HepG2 (cell line): ENCODE results near the gene PRAMEF17. TPM values are rescaled to one million over a fixed set of nuclear protein-coding genes. Genes with fewer than 3 reads are reported as not detected.

Experiments used
- ATAC-seq: fragments of 200-7000 bp; cut with Tn5 transposase; 3 replicates; pipeline ENCODE4 v1.9.1; 2020; ENCODE audit warnings: mild to moderate bottlenecking, moderate library complexity
- BruUV-seq: library from RNA; stranded (reverse); fragments of 400-500 nt; replicated peaks from 2 replicates; lab custom pipeline; 2021; lab: Mats Ljungman, UMichigan
- CTCF ChIA-PET: fragments of 300-600 bp; formaldehyde crosslinking; extraction: SDS; loops from one replicate; lab custom pipeline; 2021; ENCODE audit warnings: low total read pairs, inconsistent platforms, low intra/inter-chr PET ratio; lab: Yijun Ruan, JAX
- POLR2A ChIA-PET: fragments of 350-600 bp; sonication (Branson Sonifier 250); formaldehyde crosslinking; loops from one replicate; lab custom pipeline; 2020; ENCODE audit warnings: antibody characterized with exemption, inconsistent platforms; lab: Yijun Ruan, JAX
- DNase-seq: peaks from one replicate; pipeline ENCODE4 v3.0.0-alpha.2; 2015; ENCODE audit warnings: low spot score
- FAIRE-seq: peaks from 3 replicates; lab custom pipeline; 2011; peaks lifted over from hg19 to GRCh38; lab: Jason Lieb, UNC
- H2AFZ ChIP-seq: one replicate; pipeline ENCODE4 v1.6.1; 2011; ENCODE audit warnings: low read length, inconsistent platforms
- H3K27ac ChIP-seq: fragments of 300-600 bp; 3 replicates; pipeline ENCODE4 v1.8.0; 2011; ENCODE audit warnings: mixed run types, mild to moderate bottlenecking, mixed read lengths, low read length, inconsistent platforms; ENCODE audit not compliant: insufficient read depth; ENCODE audit errors: extremely low read length
- H3K27me3 ChIP-seq, 2 experiments: fragments of 200-600 bp in 1 of 2; 2 replicates in 1 of 2; 3 replicates in 1 of 2; pipeline versions ENCODE4 v1.6.0 to v1.8.0; 2011; ENCODE audit warnings: low read length in 2 of 2, mild to moderate bottlenecking in 2 of 2, moderate library complexity in 2 of 2, inconsistent platforms in 1 of 2; ENCODE audit not compliant: insufficient read depth in 2 of 2, control insufficient read depth in 1 of 2
- H3K36me3 ChIP-seq, 2 experiments: fragments of 200-600 bp in 1 of 2; replicated peaks in 1 of 2; 2 replicates in 1 of 2; 3 replicates in 1 of 2; pipeline versions ENCODE4 v1.5.1 to v1.8.0; 2011; ENCODE audit warnings: low read length in 2 of 2, inconsistent platforms in 1 of 2; ENCODE audit not compliant: insufficient read depth in 2 of 2, control insufficient read depth in 1 of 2
- H3K4me1 ChIP-seq: 2 replicates; pipeline ENCODE4 v1.5.1; 2012; ENCODE audit warnings: low read length, inconsistent platforms; ENCODE audit not compliant: insufficient read depth
- H3K4me2 ChIP-seq: 2 replicates; pipeline ENCODE4 v1.6.0; 2011; ENCODE audit warnings: low read depth, low read length, inconsistent platforms
- H3K4me3 ChIP-seq, 3 experiments: fragments of 200-600 bp in 1 of 3; sonication (generic), shearing (Covaris generic) in 1 of 3; replicated peaks in 1 of 3; 2 replicates each; pipeline ENCODE4 v1.5.1; 2011 to 2016; ENCODE audit warnings: low read length in 3 of 3, inconsistent platforms in 2 of 3, low read depth in 2 of 3, mild to moderate bottlenecking in 2 of 3, control low read depth in 1 of 3, mixed read lengths in 1 of 3; ENCODE audit not compliant: insufficient read depth in 1 of 3
- H3K79me2 ChIP-seq: one replicate; pipeline ENCODE4 v1.6.1; 2011; ENCODE audit warnings: low read length, inconsistent platforms; ENCODE audit not compliant: insufficient read depth
- H3K9ac ChIP-seq: 2 replicates; pipeline ENCODE4 v1.6.0; 2011; ENCODE audit warnings: mild to moderate bottlenecking, low read depth, low read length, inconsistent platforms; ENCODE audit not compliant: insufficient read depth
- H3K9me3 ChIP-seq: 2 replicates; pipeline ENCODE4 v1.5.1; 2012; ENCODE audit warnings: mild to moderate bottlenecking, low read length
- H4K20me1 ChIP-seq: 2 replicates; pipeline ENCODE4 v1.6.0; 2011; ENCODE audit warnings: inconsistent platforms, mild to moderate bottlenecking, low read length, moderate library complexity; ENCODE audit not compliant: insufficient read depth
- ASH2L ChIP-seq: fragments of 300-600, 200-600 bp; sonication (generic); IDR thresholded peaks from 2 replicates; pipeline ENCODE4 v1.7.0; 2017; ENCODE audit warnings: low read depth, mild to moderate bottlenecking, moderate library complexity, mixed read lengths, low read length; ENCODE audit not compliant: insufficient read length
- ATF7-NPFF ChIP-seq: sonication (generic); formaldehyde crosslinking; IDR thresholded peaks from 2 replicates; pipeline ENCODE4 v1.8.1; 2023; ENCODE audit warnings: mild to moderate bottlenecking, low read depth, missing genetic modification reagents, moderate library complexity
- ELK4 ChIP-seq: sonication (generic); formaldehyde crosslinking; IDR thresholded peaks from 2 replicates; pipeline ENCODE4 v1.9.0; 2021; ENCODE audit warnings: missing genetic modification reagents, borderline replicate concordance
- ESRRA ChIP-seq: sonication (generic); formaldehyde crosslinking; IDR thresholded peaks from 2 replicates; pipeline ENCODE4 v1.5.1; 2020; ENCODE audit warnings: mild to moderate bottlenecking, low read depth, missing genetic modification reagents
- GATAD1 ChIP-seq: IDR thresholded peaks from 2 replicates; pipeline ENCODE4 v1.6.1; 2016; ENCODE audit warnings: missing genetic modification reagents, missing compliant biosample characterization
- GFI1 ChIP-seq: sonication (generic); formaldehyde crosslinking; IDR thresholded peaks from 2 replicates; pipeline ENCODE4 v1.5.0; 2020; ENCODE audit warnings: missing genetic modification reagents, mild to moderate bottlenecking, borderline replicate concordance
- GTF3A ChIP-seq: sonication (generic); formaldehyde crosslinking; conservative IDR thresholded peaks from 2 replicates; pipeline ENCODE4 v1.4.0; 2020; ENCODE audit warnings: mild to moderate bottlenecking, missing genetic modification reagents
- LCORL ChIP-seq, 2 experiments: fragments of 450-650 bp in 1 of 2; sonication (generic) in 1 of 2; formaldehyde crosslinking in 1 of 2; IDR thresholded peaks; 2 replicates each; pipeline versions ENCODE4 v1.5.0 to v1.6.1; 2017 to 2020; ENCODE audit warnings: antibody characterized with exemption in 1 of 2, missing genetic modification reagents in 1 of 2
- NFKBIZ ChIP-seq: IDR thresholded peaks from 2 replicates; pipeline ENCODE4 v1.6.1; 2018; ENCODE audit warnings: missing genetic modification reagents, missing compliant biosample characterization
- NR2F6 ChIP-seq, 2 experiments: IDR thresholded peaks; 2 replicates each; pipeline ENCODE4 v1.6.1; 2016; ENCODE audit warnings: antibody characterized with exemption in 1 of 2, mild to moderate bottlenecking in 1 of 2
- PRDM4 ChIP-seq: sonication (generic); formaldehyde crosslinking; IDR thresholded peaks from 2 replicates; pipeline ENCODE4 v1.9.0; 2021; ENCODE audit warnings: missing genetic modification reagents, borderline replicate concordance
- RBM39 ChIP-seq: fragments of 200-400 bp; formaldehyde crosslinking; IDR thresholded peaks from one replicate; pipeline ENCODE4 v1.6.1; 2018; ENCODE audit warnings: antibody characterized with exemption, mild to moderate bottlenecking, low read depth, low read length; ENCODE audit not compliant: poor library complexity, severe bottlenecking
- ZKSCAN1 ChIP-seq: fragments of 150-350 bp; IDR thresholded peaks from 2 replicates; pipeline ENCODE4 v1.6.1; 2014; ENCODE audit warnings: low read length
- ZNF441 ChIP-seq: sonication (generic); formaldehyde crosslinking; IDR thresholded peaks from 2 replicates; pipeline ENCODE4 v1.7.0; 2021; ENCODE audit warnings: missing genetic modification reagents, borderline replicate concordance
- ZNF564 ChIP-seq: sonication (generic); formaldehyde crosslinking; IDR thresholded peaks from 2 replicates; pipeline ENCODE4 v1.8.1; 2023; ENCODE audit warnings: mild to moderate bottlenecking, missing genetic modification reagents
- ZNF589 ChIP-seq: sonication (generic); formaldehyde crosslinking; conservative IDR thresholded peaks from 2 replicates; pipeline ENCODE4 v1.8.0; 2022; ENCODE audit warnings: mild to moderate bottlenecking, moderate library complexity, missing genetic modification reagents
- WGBS: methylation state at CpG from one replicate; pipeline ENCODE4 v1.1.6; 2017; ENCODE audit warnings: low lambda C conversion rate; 5-methylcytosine and 5-hydroxymethylcytosine counted together
- in situ Hi-C: cut with HindIII; loops from 2 replicates; pipeline ENCODE4 v1.10.0; 2017; ENCODE audit warnings: low pct_unique_long_range_greater_than_20kb; ENCODE audit not compliant: extremely low pct_ligation_motif_present
- intact Hi-C: fragments of 100-400 bp; cut with micrococcal nuclease; formaldehyde crosslinking; loops from one replicate; pipeline ENCODE4 v1.10.0; 2022; ENCODE audit not compliant: unreplicated experiment
- polyA plus RNA-seq, 8 experiments: library from polyadenylated mRNA; depleted of rRNA in 3 of 8; stranded (reverse) in 7 of 8; unstranded in 1 of 8; fragments of >200 nt; fragmentation: Illumina TruSeq in 4 of 8; extraction: Trizol in 4 of 8; gene quantifications; 2 replicates each; pipeline versions ENCODE4 v1.2.1 to v1.2.3, GENCODE V29; 2011 to 2016; ENCODE audit warnings: low read depth in 4 of 8, missing spikeins in 1 of 8, mixed read lengths in 1 of 8; ENCODE audit not compliant: insufficient read depth in 1 of 8
- total RNA-seq, 5 experiments: library from RNA; depleted of rRNA; stranded (reverse); fragments of >200 nt; fragmentation: Illumina TruSeq; extraction: Trizol; gene quantifications; 2 replicates each; pipeline ENCODE4 v1.2.3, GENCODE V29; 2016; ENCODE audit warnings: low read depth in 1 of 5
- TF ChIP-seq, protein P1 (sequence below): sonication (generic); formaldehyde crosslinking; IDR thresholded peaks from 2 replicates; pipeline ENCODE4 v1.9.0; 2022; ENCODE audit warnings: low read depth, missing genetic modification reagents
- TF ChIP-seq, protein P2 (sequence below): sonication (generic); formaldehyde crosslinking; IDR thresholded peaks from 2 replicates; pipeline ENCODE4 v1.5.0; 2020; ENCODE audit warnings: missing genetic modification reagents

PRAMEF17 gene
- total and polyA plus RNA-seq, 2 of the 13 experiments (the other 11 are each of a cell fraction or from before 2014, with no cell fraction given) = not detected

DNA sequence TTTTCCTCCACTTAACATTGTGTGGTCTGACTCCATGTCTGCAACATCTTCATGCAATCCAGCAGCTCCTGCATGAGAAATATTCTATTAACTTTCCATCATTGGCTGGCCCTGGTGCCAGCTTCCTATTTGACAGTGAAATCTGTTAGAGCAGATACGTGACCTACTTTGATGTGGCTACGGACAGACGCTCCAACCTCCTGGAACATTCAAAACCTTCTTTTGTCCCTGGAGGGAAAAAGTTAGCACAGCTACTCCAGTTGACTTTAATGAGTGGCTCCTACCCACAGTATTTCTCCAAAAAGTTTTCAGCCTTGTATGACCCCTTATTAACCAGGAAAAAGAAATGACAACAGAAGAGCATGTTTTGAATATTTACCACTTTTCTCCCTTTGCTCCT is 42.8 kb downstream of the PRAMEF17 start:
- Histone ChIP-seq H3K9ac (no peak overlapping the region), H3K27ac (no peak overlapping the region), H3K4me2 (no peak overlapping the region), H3K36me3 (no peaks in the 10 kb centered on the region), H2AFZ (no peak overlapping the region), H3K27me3 (peaks cover 0 to 9% of the 10 kb centered on the region in 2 experiments; a peak in 2 of 5 replicates), H3K4me3 (no peak overlapping the region), H3K79me2 (no peaks in the 10 kb centered on the region), H3K9me3 (no peaks in the 10 kb centered on the region; the same call in 1 of the 2 replicates), H3K4me1 (no peaks in the 10 kb centered on the region), H4K20me1 (no peaks in the 10 kb centered on the region)
- no peak for TF ChIP-seq GATAD1
- no peak for TF ChIP-seq ZNF589
- TF ChIP-seq, protein P1, sequence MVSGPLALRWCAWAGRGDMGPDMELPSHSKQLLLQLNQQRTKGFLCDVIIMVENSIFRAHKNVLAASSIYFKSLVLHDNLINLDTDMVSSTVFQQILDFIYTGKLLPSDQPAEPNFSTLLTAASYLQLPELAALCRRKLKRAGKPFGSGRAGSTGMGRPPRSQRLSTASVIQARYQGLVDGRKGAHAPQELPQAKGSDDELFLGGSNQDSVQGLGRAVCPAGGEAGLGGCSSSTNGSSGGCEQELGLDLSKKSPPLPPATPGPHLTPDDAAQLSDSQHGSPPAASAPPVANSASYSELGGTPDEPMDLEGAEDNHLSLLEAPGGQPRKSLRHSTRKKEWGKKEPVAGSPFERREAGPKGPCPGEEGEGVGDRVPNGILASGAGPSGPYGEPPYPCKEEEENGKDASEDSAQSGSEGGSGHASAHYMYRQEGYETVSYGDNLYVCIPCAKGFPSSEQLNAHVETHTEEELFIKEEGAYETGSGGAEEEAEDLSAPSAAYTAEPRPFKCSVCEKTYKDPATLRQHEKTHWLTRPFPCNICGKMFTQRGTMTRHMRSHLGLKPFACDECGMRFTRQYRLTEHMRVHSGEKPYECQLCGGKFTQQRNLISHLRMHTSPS (CRISPR knock-in tag) = no peak
- TF ChIP-seq PRDM4 (CRISPR knock-in tag) = no peak
- TF ChIP-seq ZKSCAN1 = no peak
- TF ChIP-seq NR2F6 (IDR thresholded peaks at IDR 0.05) = no peak
- TF ChIP-seq NR2F6 (CRISPR knock-in tag; IDR thresholded peaks at IDR 0.05) = no peak
- TF ChIP-seq ZNF564 (CRISPR knock-in tag) = no peak
- TF ChIP-seq ASH2L = no peak
- TF ChIP-seq ESRRA (CRISPR knock-in tag) = no peak
- no peak for TF ChIP-seq GFI1 (CRISPR knock-in tag)
- TF ChIP-seq, protein P2, sequence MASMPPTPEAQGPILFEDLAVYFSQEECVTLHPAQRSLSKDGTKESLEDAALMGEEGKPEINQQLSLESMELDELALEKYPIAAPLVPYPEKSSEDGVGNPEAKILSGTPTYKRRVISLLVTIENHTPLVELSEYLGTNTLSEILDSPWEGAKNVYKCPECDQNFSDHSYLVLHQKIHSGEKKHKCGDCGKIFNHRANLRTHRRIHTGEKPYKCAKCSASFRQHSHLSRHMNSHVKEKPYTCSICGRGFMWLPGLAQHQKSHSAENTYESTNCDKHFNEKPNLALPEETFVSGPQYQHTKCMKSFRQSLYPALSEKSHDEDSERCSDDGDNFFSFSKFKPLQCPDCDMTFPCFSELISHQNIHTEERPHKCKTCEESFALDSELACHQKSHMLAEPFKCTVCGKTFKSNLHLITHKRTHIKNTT = no peak
- TF ChIP-seq RBM39 = no peak
- TF ChIP-seq ATF7-NPFF = no peak
- TF ChIP-seq LCORL (IDR thresholded peaks at IDR 0.05) = no peak
- TF ChIP-seq LCORL (CRISPR knock-in tag; IDR thresholded peaks at IDR 0.05) = no peak
- no peak for TF ChIP-seq NFKBIZ (CRISPR knock-in tag)
- TF ChIP-seq ZNF441 (CRISPR knock-in tag) = no peak
- TF ChIP-seq GTF3A (CRISPR knock-in tag) = no peak
- no peak for TF ChIP-seq ELK4
- intact Hi-C loops (no loop called here), in situ Hi-C loops (no loop called here)
- CTCF ChIA-PET = no interaction called here
- FAIRE-seq (no peak), ATAC-seq (no peak), DNase-seq (no peak)
- POLR2A ChIA-PET = no interaction called here
- BruUV-seq = no TSS peak
- 31% methylated on average over 3 of the region's 3 CpGs for WGBS
